HG02571 (cell line): ENCODE data around the gene PINLYP.

Source experiments
- ATAC-seq: cut with Tn5 transposase; IDR thresholded peaks from one replicate; pipeline ENCODE4 v1.9.1; 2021; ENCODE audit warnings: mild to moderate bottlenecking, moderate library complexity; ENCODE audit not compliant: unreplicated experiment

PINLYP gene

GRCh38 chr19:43626838-43627237, 51.2 kb downstream of the PINLYP start:
- ATAC-seq = no peak

GRCh38 chr19:43628646-43629326, 53.2 kb downstream of the PINLYP start:
- ATAC-seq = no peak

GRCh38 chr19:43631491-43631890, 55.9 kb downstream of the PINLYP start:
- no peak for ATAC-seq
